Central memory CD4-positive, alpha-beta T cell (primary cell): ENCODE results near the gene CAVIN2.

ENCODE experiments used
- DNase-seq: peaks from one replicate; pipeline ENCODE4 v3.0.0; 2022

The CAVIN2 gene

DNA sequence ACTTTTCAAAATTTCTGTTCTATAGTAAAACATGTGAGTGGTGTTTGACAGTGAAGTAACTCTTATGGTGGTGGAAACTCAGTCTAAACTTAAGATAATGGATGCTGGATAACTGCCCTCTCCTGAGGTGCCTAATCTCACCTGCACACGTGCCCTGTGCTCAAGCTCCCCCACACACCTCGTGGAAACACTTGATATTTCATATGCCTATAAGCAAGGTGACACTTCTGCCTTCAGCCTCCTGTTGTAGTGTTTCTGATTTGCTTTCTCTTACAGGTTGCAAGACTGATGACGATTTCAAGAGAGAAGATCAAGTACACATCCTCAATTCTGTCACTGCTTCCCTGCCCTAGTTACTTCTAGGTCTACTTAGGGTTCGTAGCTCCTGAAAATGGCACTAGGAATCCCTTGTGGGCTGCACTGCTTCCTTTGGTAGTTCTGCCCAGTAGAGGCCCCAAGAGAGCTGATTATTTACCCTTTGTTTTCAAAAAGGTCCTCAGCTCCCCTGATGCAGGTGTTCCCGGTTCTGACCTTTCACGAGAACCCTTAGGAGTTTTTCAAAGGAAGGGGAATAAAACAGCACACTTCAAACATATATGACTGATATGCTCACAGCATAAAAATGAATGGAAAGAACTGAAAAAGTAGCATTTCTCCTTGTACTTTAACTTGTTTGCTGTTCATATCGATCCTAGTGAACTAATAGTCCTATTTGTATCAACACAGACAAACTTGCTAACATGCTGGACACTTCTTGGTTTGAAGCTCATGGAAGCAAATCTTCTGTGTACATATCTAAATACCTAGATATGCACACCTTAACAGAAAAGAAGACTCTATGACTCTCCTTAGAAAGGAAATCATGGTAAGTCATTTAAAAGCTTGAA, 6.7 kb downstream of the CAVIN2 start:
- no peak for DNase-seq

GRCh38 chr2:191838526-191838925, 8.4 kb downstream of the CAVIN2 start:
- no peak for DNase-seq

- DNase-seq = no peak
These were observed 9.8 kb downstream of the CAVIN2 start for GRCh38 chr2:191836853-191837769.

DNA sequence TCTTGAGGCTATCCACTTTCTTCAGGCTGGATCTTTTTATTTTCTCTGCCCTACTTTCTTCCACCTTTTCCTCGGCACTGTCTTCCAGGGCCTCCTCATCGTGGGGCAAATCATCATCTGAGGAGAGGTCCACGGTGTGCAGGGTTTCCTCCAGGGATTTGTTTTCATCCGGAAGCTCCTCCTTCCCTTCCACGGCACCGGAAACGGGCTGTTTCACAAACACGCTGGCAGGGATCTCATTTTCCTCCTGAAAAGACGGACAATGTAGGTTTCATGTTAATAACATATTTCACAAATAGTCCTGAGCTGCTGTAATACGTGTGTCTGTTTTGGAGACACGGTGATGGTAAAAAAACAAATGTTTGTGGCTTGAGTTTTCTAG, 10.4 kb downstream of the CAVIN2 start:
- DNase-seq = no peak

GRCh38 chr2:191835539-191836350, 11.1 kb downstream of the CAVIN2 start:
- DNase-seq = no peak

DNA sequence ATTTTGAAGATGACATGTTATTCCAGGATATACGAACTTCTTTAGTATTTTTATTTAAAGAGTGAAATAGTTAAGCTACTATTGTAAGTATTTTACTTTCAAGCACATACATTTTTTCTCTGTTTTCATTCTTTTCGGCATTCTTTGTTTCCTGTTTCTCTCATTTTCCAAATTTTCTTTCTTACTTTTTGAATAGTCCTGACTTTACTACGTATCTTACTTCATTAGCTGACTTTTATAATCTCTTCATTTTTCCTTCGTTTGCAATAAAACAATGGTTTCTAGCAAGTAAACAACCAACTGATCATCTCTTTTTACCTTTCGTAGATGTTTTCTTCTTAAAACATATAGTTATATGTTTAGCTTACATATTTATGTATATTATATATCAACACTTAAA, 11.8 kb downstream of the CAVIN2 start:
- DNase-seq = no peak

GRCh38 chr2:191833356-191833755, 13.5 kb downstream of the CAVIN2 start:
- no peak for DNase-seq

GRCh38 chr2:191832668-191833067, 14.2 kb downstream of the CAVIN2 start:
- DNase-seq = no peak

DNA sequence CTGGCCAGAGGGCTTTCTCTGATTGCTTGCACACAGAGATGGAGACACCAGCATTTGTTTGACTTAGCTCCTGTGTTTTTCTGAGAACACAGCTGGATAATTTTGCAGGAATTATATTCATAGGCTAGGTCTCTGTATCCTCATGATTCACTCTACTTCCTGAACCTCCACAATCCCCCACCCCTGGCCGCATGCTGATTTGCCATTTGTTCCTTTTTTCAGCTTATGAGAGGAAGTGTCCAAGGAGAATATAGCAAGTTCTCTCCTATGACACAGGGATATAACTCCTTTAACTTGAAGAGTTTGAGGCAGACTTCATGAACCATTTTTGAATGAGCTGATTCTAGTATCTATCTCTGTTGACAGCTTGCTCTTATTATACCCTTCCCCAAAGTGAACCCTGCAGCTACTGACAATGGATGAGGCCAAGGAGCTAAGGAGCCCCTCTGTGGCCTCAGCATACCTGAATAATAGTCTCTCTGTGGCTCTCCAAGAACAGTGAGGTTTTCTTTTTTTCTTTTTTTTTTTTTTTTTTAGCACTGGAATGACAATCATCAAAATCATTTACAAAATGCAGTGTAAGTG, 15.4 kb downstream of the CAVIN2 start:
- no peak for DNase-seq

DNA sequence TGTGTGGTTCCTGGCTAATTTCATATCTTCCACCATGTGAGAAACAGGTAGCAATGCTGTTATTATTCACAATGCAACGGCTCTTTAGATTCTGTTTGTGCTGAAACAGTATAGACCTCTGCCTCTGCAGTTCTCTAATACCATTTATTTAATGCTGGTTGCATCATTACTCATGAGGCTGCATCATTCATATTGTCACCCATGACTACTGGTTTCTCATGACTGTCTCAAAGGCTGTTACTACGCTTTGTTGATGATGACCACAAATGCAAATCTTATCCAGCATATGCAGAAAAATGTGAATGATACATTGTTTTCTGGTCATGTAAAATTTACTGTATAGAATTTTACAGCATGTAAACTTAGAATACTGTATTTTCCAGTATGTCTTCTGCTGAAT, 22.5 kb downstream of the CAVIN2 start:
- DNase-seq = no peak

- DNase-seq = no peak
These were observed 25.8 kb downstream of the CAVIN2 start for GRCh38 chr2:191821078-191821477.

GRCh38 chr2:191818725-191819350, 28.1 kb downstream of the CAVIN2 start:
- no peak for DNase-seq

GRCh38 chr2:191818133-191818532, 28.8 kb downstream of the CAVIN2 start:
- no peak for DNase-seq

DNA sequence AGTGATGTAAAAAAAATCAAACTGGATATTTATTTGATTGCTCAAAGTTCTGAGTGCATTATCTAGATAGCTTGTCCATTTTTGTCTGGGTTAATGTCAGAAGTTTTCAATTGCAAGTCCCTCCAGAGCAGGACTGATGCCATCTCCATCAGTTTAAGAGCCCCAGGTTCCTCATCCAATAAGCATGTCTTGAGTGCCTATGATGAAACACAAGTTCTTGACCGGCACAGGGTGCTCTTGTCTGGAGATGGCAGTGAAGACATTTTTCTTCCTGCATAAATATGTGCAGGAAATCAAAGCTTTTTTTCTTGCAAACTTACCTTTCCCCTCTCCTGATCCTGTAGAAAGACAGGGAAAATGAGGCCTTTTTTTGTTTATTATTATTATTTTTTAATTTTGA, 31.9 kb downstream of the CAVIN2 start:
- no peak for DNase-seq

GRCh38 chr2:191813943-191814342, 32.9 kb downstream of the CAVIN2 start:
- no peak for DNase-seq

DNA sequence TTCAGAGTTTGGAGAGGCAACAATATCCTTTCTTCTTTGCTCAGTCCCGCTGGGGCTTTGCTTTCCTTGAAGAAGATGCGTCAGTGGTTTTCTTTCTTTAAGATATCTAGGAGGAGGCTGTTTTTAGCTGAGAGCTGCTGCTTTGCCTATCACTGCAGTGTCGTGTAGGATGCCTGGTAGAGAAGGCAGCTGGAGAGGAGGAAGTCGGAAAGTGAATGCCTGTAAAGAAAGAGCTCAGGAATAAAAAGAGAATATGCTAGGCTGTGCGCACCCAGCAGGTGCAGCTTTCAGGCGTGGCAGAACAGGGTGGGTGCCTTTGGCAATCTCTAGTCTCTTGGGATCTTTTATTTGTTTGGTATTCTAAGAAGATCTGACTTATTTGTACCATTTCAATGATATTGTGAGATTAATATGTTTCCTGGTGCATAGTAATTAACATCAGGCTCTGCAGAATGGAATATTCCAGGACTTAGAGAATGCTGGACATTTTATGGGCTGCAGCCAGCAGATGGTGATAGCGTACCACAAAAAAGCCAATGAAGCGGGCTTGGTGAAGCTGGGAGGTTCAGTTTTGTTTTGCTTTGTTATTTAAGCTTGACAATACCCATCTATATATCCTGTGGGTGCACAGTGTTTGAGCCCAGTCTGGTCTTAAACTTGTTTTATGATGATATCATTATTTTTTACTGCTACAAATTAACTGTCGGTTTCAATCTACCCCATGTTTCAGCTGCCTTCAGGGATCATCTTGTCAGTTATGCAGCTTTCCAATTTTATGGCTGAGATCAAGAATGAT, 34.9 kb downstream of the CAVIN2 start:
- no peak for DNase-seq

DNA sequence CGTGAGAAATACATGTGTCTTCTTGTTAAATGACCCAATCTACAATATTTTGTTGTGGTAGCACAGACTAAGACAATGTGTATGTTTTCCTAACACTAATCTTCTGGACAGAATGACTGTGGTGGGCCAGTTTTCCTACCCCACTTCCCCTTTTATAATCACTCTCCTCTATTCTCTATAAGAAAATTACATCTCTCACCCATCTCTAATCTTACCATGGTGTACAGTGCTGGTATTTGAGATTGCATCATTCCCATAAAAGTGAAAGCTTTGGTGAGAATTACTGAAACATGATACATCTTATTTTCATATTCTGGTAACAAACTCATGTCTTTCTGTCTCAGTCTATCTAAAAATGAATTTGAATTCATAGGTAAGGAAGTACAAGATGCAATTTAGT, 40.5 kb downstream of the CAVIN2 start:
- DNase-seq = no peak

DNA sequence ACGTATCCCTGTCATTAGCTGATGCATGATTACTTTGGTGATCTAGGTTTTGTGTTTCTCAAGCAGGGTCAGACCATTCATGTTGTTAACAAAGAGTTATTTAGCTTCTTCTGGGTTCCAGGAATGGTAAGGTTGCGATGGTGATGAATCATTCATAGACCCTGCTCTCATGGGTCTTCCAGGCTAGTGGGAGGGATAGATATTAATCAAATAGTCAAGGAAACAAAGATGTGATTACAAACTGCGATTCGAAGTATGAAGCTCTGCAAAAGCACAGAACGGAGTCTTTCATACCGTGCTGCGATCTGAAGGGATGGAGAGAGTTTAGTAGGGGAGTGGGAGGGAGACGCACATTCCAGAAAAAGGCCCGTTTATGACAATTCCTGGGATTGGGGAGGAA, 42.1 kb downstream of the CAVIN2 start:
- DNase-seq = no peak

GRCh38 chr2:191803007-191803406, 43.9 kb downstream of the CAVIN2 start:
- no peak for DNase-seq

DNA sequence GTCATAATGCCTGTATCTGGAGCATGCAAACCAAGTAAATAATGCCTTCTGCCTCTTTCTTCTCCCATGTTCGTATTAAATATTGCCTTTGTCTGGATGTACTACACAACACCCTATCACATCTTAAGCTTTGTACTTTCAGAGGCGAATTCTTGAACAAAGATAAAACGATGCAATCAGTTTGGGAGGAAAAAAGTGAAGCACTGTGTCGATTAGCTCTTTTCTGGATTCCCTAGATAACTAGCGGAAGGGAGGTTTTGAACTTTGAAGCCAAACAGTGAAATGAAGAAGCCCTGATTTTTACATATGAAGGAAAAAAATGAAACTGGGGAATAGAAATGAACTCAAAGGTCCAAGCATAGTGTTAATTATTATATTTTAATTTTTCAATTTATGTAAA, 44.7 kb downstream of the CAVIN2 start:
- no peak for DNase-seq

- DNase-seq = no peak
These were observed 46.0 kb downstream of the CAVIN2 start for GRCh38 chr2:191800874-191801273.
